GM18498 (cell line): ENCODE data around the gene PIAS1.
"Not testable (repeated sequence)": the region's sequence is repeated elsewhere in the genome, so short reads cannot be mapped to it uniquely, and the experiment has no call there.

Experiments used
- ATAC-seq: cut with Tn5 transposase; IDR thresholded peaks from one replicate; pipeline ENCODE4 v1.9.1; 2021; ENCODE audit warnings: mild to moderate bottlenecking, moderate library complexity; ENCODE audit not compliant: unreplicated experiment

PIAS1 gene

GRCh38 chr15:68230157-68231100 is 176.3 kb downstream of the PIAS1 start:
- ATAC-seq, result no peak

- no peak for ATAC-seq
These were observed 177.1 kb downstream of the PIAS1 start for GRCh38 chr15:68231102-68231818.

- ATAC-seq, result no peak
These were observed 178.3 kb downstream of the PIAS1 start for GRCh38 chr15:68232449-68232848.

- ATAC-seq, result no peak
These were observed 178.8 kb downstream of the PIAS1 start for GRCh38 chr15:68232937-68233336.

- no peak for ATAC-seq
These were observed 179.9 kb downstream of the PIAS1 start for GRCh38 chr15:68234060-68234459.

GRCh38 chr15:68234520-68234919 is 180.4 kb downstream of the PIAS1 start:
- ATAC-seq, result not testable (repeated sequence)

- ATAC-seq, result no peak
These were observed 180.9 kb downstream of the PIAS1 start for GRCh38 chr15:68235022-68235421.

- ATAC-seq, result no peak
These were observed 184.9 kb downstream of the PIAS1 start for GRCh38 chr15:68239025-68239424.

GRCh38 chr15:68241088-68241935 is 187.2 kb downstream of the PIAS1 start:
- no peak for ATAC-seq
